ENCODE measurements around the gene KIFBP. TPM values are rescaled to one million over a fixed set of nuclear protein-coding genes. Genes with fewer than 3 reads are reported as not detected.

KIFBP gene
- total RNA-seq, 2 experiments from 2014 or later: 9.7 to 10.9 TPM

- peak overlapping the region; percentile 100 for H3K27ac Mint-ChIP-seq
- intact Hi-C loops (cut with micrococcal nuclease): loop anchor here (5.0 kb wide), 1 partner anchor 53 kb away; the partner anchor contains the start of gene DDX50
- H3K36me3 Mint-ChIP-seq (ENCODE audit: low read depth): peaks cover 58% of the 10 kb centered on the region
- H3K4me3 Mint-ChIP-seq: peak overlapping the region; percentile 99
- ChIA-PET POLR2A (interaction anchor here (0.5 to 7.6 kb wide), 28 partner anchors 7 to 623 kb away, joined by 3 to 105 read pairs (median 5); partner anchors contain the start of genes CCAR1, DDX50, HNRNPH3 and KIFBP), CTCF (interaction anchor here (0.6 to 3.6 kb wide), 14 partner anchors 14 to 169 kb away, joined by 3 to 14 read pairs (median 4); no protein-coding TSS in a partner anchor)
- peaks cover 35% of the 10 kb centered on the region for H3K4me1 Mint-ChIP-seq (ENCODE audit: low read depth)
- H3K9me3 Mint-ChIP-seq: no peaks in the 10 kb centered on the region
- no peaks in the 10 kb centered on the region for H3K27me3 Mint-ChIP-seq
- peak; percentile 35 for ATAC-seq
- TF ChIP-seq CTCF (IDR thresholded peaks at IDR 0.05): no peak
- DNase-seq: peak; percentile 48
These were observed 33.2 kb upstream of the KIFBP start for GRCh38 chr10:68955355-68955831.

- Mint-ChIP-seq H3K4me1 (ENCODE audit: low read depth) (peaks cover 38% of the 10 kb centered on the region), H3K4me3 (peak within 1 kb of the TSS; percentile 99), H3K27me3 (no peaks in the 10 kb centered on the region), H3K9me3 (no peaks in the 10 kb centered on the region), H3K27ac (peak within 1 kb of the TSS; percentile 100), H3K36me3 (ENCODE audit: low read depth) (peaks cover 62% of the 10 kb centered on the region)
- peak; percentile 80 for TF ChIP-seq CTCF (IDR thresholded peaks at IDR 0.05)
- peak; percentile 88 for ATAC-seq
- ChIA-PET CTCF (interaction anchor here (0.6 to 3.6 kb wide), 12 partner anchors 12 to 138 kb away, joined by 3 to 14 read pairs (median 4); no protein-coding TSS in a partner anchor), POLR2A (interaction anchor here (0.6 to 7.6 kb wide), 30 partner anchors 8 to 624 kb away, joined by 3 to 105 read pairs (median 5); partner anchors contain the start of genes CCAR1, DDX50, HNRNPH3 and KIFBP)
- peak; percentile 93 for DNase-seq
- intact Hi-C loops (cut with micrococcal nuclease): loop anchor here (5.0 kb wide), 1 partner anchor 54 kb away; the partner anchor contains the start of gene DDX50
These were observed 32.6 kb upstream of the KIFBP start, which contains the start of gene DDX21 for GRCh38 chr10:68955832-68956532. Gene DDX21, plus strand, starts transcription at chr10:68956170. Its CDS starts 56 bp downstream, at chr10:68956226.

GRCh38 chr10:68957284-68957615 is 31.4 kb upstream of the KIFBP start:
- peaks cover 47% of the 10 kb centered on the region for H3K4me1 Mint-ChIP-seq (ENCODE audit: low read depth)
- H3K27me3 Mint-ChIP-seq: no peaks in the 10 kb centered on the region
- H3K9me3 Mint-ChIP-seq: no peaks in the 10 kb centered on the region
- CTCF ChIA-PET: interaction anchor here (3.0 to 3.6 kb wide), 2 partner anchors 27 to 30 kb away, joined by 11 to 14 read pairs; no protein-coding TSS in a partner anchor
- peak overlapping the region; percentile 100 for H3K27ac Mint-ChIP-seq
- POLR2A ChIA-PET: interaction anchor here (0.9 to 7.6 kb wide), 17 partner anchors 9 to 272 kb away, joined by 3 to 105 read pairs (median 7); partner anchors contain the start of genes DDX50, KIFBP, SRGN and SUPV3L1
- peak overlapping the region; percentile 99 for H3K4me3 Mint-ChIP-seq
- ATAC-seq: no peak
- TF ChIP-seq CTCF (IDR thresholded peaks at IDR 0.05): no peak
- intact Hi-C loops (cut with micrococcal nuclease): loop anchor here (5.0 kb wide), 1 partner anchor 55 kb away; the partner anchor contains the start of gene DDX50
- H3K36me3 Mint-ChIP-seq (ENCODE audit: low read depth): peaks cover 71% of the 10 kb centered on the region
- DNase-seq: no peak

GRCh38 chr10:68957654-68958053 is 30.9 kb upstream of the KIFBP start:
- no peaks in the 10 kb centered on the region for H3K9me3 Mint-ChIP-seq
- peak overlapping the region; percentile 99 for H3K4me3 Mint-ChIP-seq
- POLR2A ChIA-PET: interaction anchor here (0.9 to 7.6 kb wide), 14 partner anchors 9 to 223 kb away, joined by 3 to 105 read pairs (median 8); partner anchors contain the start of genes DDX50, KIFBP and SUPV3L1
- peak overlapping the region; percentile 100 for H3K27ac Mint-ChIP-seq
- CTCF ChIA-PET: interaction anchor here (3.0 to 3.6 kb wide), 2 partner anchors 27 to 30 kb away, joined by 11 to 14 read pairs; no protein-coding TSS in a partner anchor
- TF ChIP-seq CTCF (IDR thresholded peaks at IDR 0.05): no peak
- intact Hi-C loops (cut with micrococcal nuclease): loop anchor here (5.0 kb wide), 1 partner anchor 55 kb away; the partner anchor contains the start of gene DDX50
- ATAC-seq: no peak
- peaks cover 71% of the 10 kb centered on the region for H3K36me3 Mint-ChIP-seq (ENCODE audit: low read depth)
- peaks cover 45% of the 10 kb centered on the region for H3K4me1 Mint-ChIP-seq (ENCODE audit: low read depth)
- DNase-seq: no peak
- H3K27me3 Mint-ChIP-seq: no peaks in the 10 kb centered on the region
